GM13976 (cell line): ENCODE measurements around the gene GIMAP7.
"Not testable (repeated sequence)": the region's sequence is repeated elsewhere in the genome, so short reads cannot be mapped to it uniquely, and the experiment has no call there.

Experiments
- DNase-seq: peaks from one replicate; pipeline ENCODE4 v3.0.0; 2012; ENCODE audit warnings: low spot score
- CTCF ChIP-seq: IDR thresholded peaks from 2 replicates; pipeline ENCODE4 v1.5.1; 2012; ENCODE audit warnings: borderline replicate concordance, mild to moderate bottlenecking; ENCODE audit not compliant: insufficient read depth; ENCODE audit errors: extremely low read depth, missing control alignments, control extremely low read depth
- in situ Hi-C: fragments of 300-500 bp; cut with MboI; formaldehyde crosslinking; loops from one replicate; pipeline ENCODE4 v1.12.0; 2022; ENCODE audit warnings: low sequenced_read_pairs, mixed read lengths, inconsistent platforms; ENCODE audit not compliant: unreplicated experiment

The GIMAP7 gene

GRCh38 chr7:150511048-150511447 is 3.6 kb upstream of the GIMAP7 start:
- in situ Hi-C loops, result no loop called here
- no peak for TF ChIP-seq CTCF
- DNase-seq, result no peak

- in situ Hi-C loops, result no loop called here
- no peak for TF ChIP-seq CTCF
- no peak for DNase-seq
Observed at GRCh38 chr7:150513758-150514157, 914 bp upstream of the GIMAP7 start.

GRCh38 chr7:150515248-150516147 is 826 bp downstream of the GIMAP7 start:
- TF ChIP-seq CTCF, result no peak
- in situ Hi-C loops, result no loop called here
- DNase-seq, result no peak

GRCh38 chr7:150516956-150517745 is 2.5 kb downstream of the GIMAP7 start:
- no peak for DNase-seq
- in situ Hi-C loops, result no loop called here
- TF ChIP-seq CTCF, result no peak

GRCh38 chr7:150519310-150519709 is 4.6 kb downstream of the GIMAP7 start:
- no peak for TF ChIP-seq CTCF
- in situ Hi-C loops, result no loop called here
- no peak for DNase-seq

GRCh38 chr7:150520145-150520544 is 5.5 kb downstream of the GIMAP7 start:
- no peak for TF ChIP-seq CTCF
- no peak for DNase-seq
- in situ Hi-C loops, result no loop called here

GRCh38 chr7:150522931-150523330 is 8.3 kb downstream of the GIMAP7 start:
- DNase-seq, in situ Hi-C loops: not testable (repeated sequence)
